Esophagus muscularis mucosa (tissue), 4 donors: ENCODE results near the gene SPTBN1.

Experiments
- CTCF ChIP-seq, 3 experiments: fragments of 200-600 bp in 2 of 3; fragments of 450-650 bp in 1 of 3; sonication (generic) in 2 of 3; IDR thresholded peaks; one replicate each; pipeline ENCODE4 v1.5.1; 2017 to 2019; ENCODE audit warnings: antibody characterized with exemption in 3 of 3, mild to moderate bottlenecking in 2 of 3, moderate library complexity in 1 of 3
- EP300 ChIP-seq: sonication (generic); formaldehyde crosslinking; IDR thresholded peaks from one replicate; pipeline ENCODE4 v1.6.1; 2017; ENCODE audit warnings: antibody characterized with exemption
- POLR2A ChIP-seq: fragments of 450-650 bp; IDR thresholded peaks from one replicate; pipeline ENCODE4 v1.6.1; 2017; ENCODE audit warnings: antibody characterized with exemption, moderate library complexity, mild to moderate bottlenecking, low read depth
- POLR2AphosphoS5 ChIP-seq, 2 donors: sonication (generic); formaldehyde crosslinking; IDR thresholded peaks; one replicate each; pipeline ENCODE4 v1.6.1; 2017; ENCODE audit warnings: antibody characterized with exemption in 2 of 2

GRCh38 chr2:54627973-54628372 is 171.8 kb downstream of the SPTBN1 start:
- no peak for TF ChIP-seq POLR2A
- no peak for TF ChIP-seq CTCF (IDR thresholded peaks at IDR 0.05)
- no peak for TF ChIP-seq EP300
- peak in 1 of 2 donors; percentile 3 for TF ChIP-seq POLR2AphosphoS5 (IDR thresholded peaks at IDR 0.05)
